T-cell (primary cell): ENCODE results near the gene CXCL16. TPM values are rescaled to one million over a fixed set of nuclear protein-coding genes. Genes with fewer than 3 reads are reported as not detected.

ENCODE experiments used
- ATAC-seq, 4 experiments: fragments of 200-7000 bp in 3 of 4; fragments of 150-1000 bp in 1 of 4; cut with Tn5 transposase; replicated peaks in 1 of 4; 1 replicate in 3 of 4; 2 replicates in 1 of 4; pipeline ENCODE4 v1.10.0; 2021; ENCODE audit warnings: moderate library complexity in 3 of 4, mild to moderate bottlenecking in 2 of 4, moderate number of reproducible peaks in 1 of 4
- CTCF ChIA-PET, 2 donors: fragments of 300-600 bp; sonication (Branson Sonifier 250); formaldehyde crosslinking; loops; one replicate each; lab custom pipeline; 2022; ENCODE audit warnings: antibody characterized with exemption in 2 of 2; lab: Charles Lee
- POLR2A ChIA-PET, 2 donors: fragments of 300-600 bp; sonication (Branson Sonifier 250); formaldehyde crosslinking; loops; one replicate each; lab custom pipeline; 2022; ENCODE audit warnings: antibody characterized with exemption in 2 of 2; lab: Charles Lee
- DNase-seq, 35 experiments: peaks; one replicate each; pipeline versions ENCODE4 v3.0.0 to v3.0.0-alpha.2; 2013 to 2023
- H3K27ac ChIP-seq: one replicate; pipeline ENCODE4 v1.5.1; 2013; ENCODE audit warnings: low read length
- H3K27me3 ChIP-seq, 2 experiments: replicated peaks in 1 of 2; 1 replicate in 1 of 2; 2 replicates in 1 of 2; pipeline versions ENCODE4 v1.6.1 to v1.7.0; 2013; ENCODE audit warnings: low read length in 1 of 2, mixed read lengths in 1 of 2; ENCODE audit not compliant: control insufficient read depth in 2 of 2, insufficient read depth in 2 of 2; ENCODE audit errors: extremely low read depth in 1 of 2
- H3K36me3 ChIP-seq, 2 donors: 1 replicate in 1 of 2; 2 replicates in 1 of 2; pipeline versions ENCODE4 v1.6.1 to v1.7.0; 2013; ENCODE audit warnings: low read length in 1 of 2; ENCODE audit not compliant: control insufficient read depth in 2 of 2, insufficient read depth in 1 of 2; ENCODE audit errors: extremely low read depth in 1 of 2
- H3K4me1 ChIP-seq, 2 experiments: 1 replicate in 1 of 2; 2 replicates in 1 of 2; pipeline versions ENCODE4 v1.6.1 to v1.7.0; 2013; ENCODE audit warnings: low read length in 2 of 2, mixed read lengths in 1 of 2; ENCODE audit not compliant: insufficient read depth in 2 of 2, control insufficient read depth in 1 of 2; ENCODE audit errors: extremely low read depth in 1 of 2
- H3K4me3 ChIP-seq, 2 donors: 1 replicate in 1 of 2; 2 replicates in 1 of 2; pipeline versions ENCODE4 v1.5.1 to v1.7.0; 2013; ENCODE audit warnings: mild to moderate bottlenecking in 2 of 2, low read length in 1 of 2, moderate library complexity in 1 of 2; ENCODE audit not compliant: control insufficient read depth in 1 of 2; ENCODE audit errors: extremely low read depth in 1 of 2
- H3K9me3 ChIP-seq: 2 replicates; pipeline ENCODE4 v1.7.0; 2013
- H3K27ac Mint-ChIP-seq, 2 donors: one replicate each; pipeline ENCODE4 v1.8.0; 2020 to 2021; ENCODE audit warnings: mild to moderate bottlenecking in 2 of 2, mixed read lengths in 2 of 2
- H3K27me3 Mint-ChIP-seq, 2 donors: one replicate each; pipeline ENCODE4 v1.8.0; 2021 to 2022; ENCODE audit warnings: mixed read lengths in 2 of 2
- H3K36me3 Mint-ChIP-seq: one replicate; pipeline ENCODE4 v1.8.0; 2021; ENCODE audit warnings: mixed read lengths
- H3K4me1 Mint-ChIP-seq, 3 donors: one replicate each; pipeline ENCODE4 v1.8.0; 2020 to 2022; ENCODE audit warnings: mixed read lengths in 3 of 3, mild to moderate bottlenecking in 1 of 3
- H3K4me3 Mint-ChIP-seq, 3 donors: one replicate each; pipeline ENCODE4 v1.8.0; 2020 to 2022; ENCODE audit warnings: mild to moderate bottlenecking in 3 of 3, mixed read lengths in 3 of 3, moderate library complexity in 3 of 3
- H3K9me3 Mint-ChIP-seq, 3 donors: one replicate each; pipeline ENCODE4 v1.8.0; 2020 to 2022; ENCODE audit warnings: mixed read lengths in 3 of 3
- WGBS: methylation state at CpG from one replicate; pipeline ENCODE4 v1.1.5; 2013; ENCODE audit warnings: missing lambda C conversion rate; ENCODE audit not compliant: insufficient coverage; 5-methylcytosine and 5-hydroxymethylcytosine counted together
- total RNA-seq, 35 experiments: library from RNA in 6 of 35; stranded (reverse) in 6 of 35; fragments of 120-200 nt in 1 of 35; gene quantifications; one replicate each; pipeline versions ENCODE4 v1.2.1 to v1.2.4 and lab custom pipeline; 2013 to 2026

The CXCL16 gene
- total RNA-seq, 5 donors from 2014 or later (not counting 1 experiment from before 2014, with no cell fraction given), result 2.5 to 11.2 (median 3.1) TPM

- CTCF ChIA-PET, result no interaction called here
These were observed 5.6 kb upstream of the CXCL16 start for GRCh38 chr17:4744999-4745969.

GRCh38 chr17:4743898-4744297 lies 4.2 kb upstream of the CXCL16 start:
- Histone ChIP-seq H3K36me3 (no peaks in the 10 kb centered on the region), H3K4me1 (peaks cover 2 to 39% of the 10 kb centered on the region in 2 experiments), H3K27ac (no peak overlapping the region), H3K27me3 (peaks cover 2 to 67% of the 10 kb centered on the region in 2 experiments), H3K9me3 (no peaks in the 10 kb centered on the region), H3K4me3 (no peak overlapping the region)
- Mint-ChIP-seq H3K27ac (no peak overlapping the region), H3K9me3 (no peaks in the 10 kb centered on the region), H3K27me3 (peaks cover 4 to 18% of the 10 kb centered on the region in 2 donors), H3K4me3 (no peak overlapping the region), H3K36me3 (no peaks in the 10 kb centered on the region), H3K4me1 (peaks cover 19 to 29% (median 27%) of the 10 kb centered on the region in 3 donors)
- no peak for DNase-seq
- ChIA-PET CTCF (interaction anchor here in 1 of 2 donors (0.5 kb wide), 1 partner anchor 976 kb away, joined by 3 read pairs; no protein-coding TSS in a partner anchor), POLR2A (no interaction called here)
- ATAC-seq, result no peak
- WGBS, result no CpG with 5 or more reads among the region's 9 CpGs

More at GRCh38 chr17:4744999-4745969, 5.6 kb upstream of the CXCL16 start:
- Histone ChIP-seq H3K27ac (no peak overlapping the region), H3K9me3 (no peaks in the 10 kb centered on the region), H3K36me3 (no peaks in the 10 kb centered on the region), H3K4me3 (no peak overlapping the region), H3K4me1 (peaks cover 2 to 27% of the 10 kb centered on the region in 2 experiments), H3K27me3 (peaks cover 2 to 61% of the 10 kb centered on the region in 2 experiments)
- Mint-ChIP-seq H3K27me3 (peaks cover 3 to 19% of the 10 kb centered on the region in 2 donors), H3K4me3 (peak overlapping the region in 1 of 3 donors; percentile 19), H3K9me3 (no peaks in the 10 kb centered on the region), H3K27ac (no peak overlapping the region), H3K4me1 (peaks cover 15 to 25% (median 21%) of the 10 kb centered on the region in 3 donors), H3K36me3 (no peaks in the 10 kb centered on the region)
- POLR2A ChIA-PET, result no interaction called here
- ATAC-seq, result no peak
- 32% methylated on average over 17 of the region's 51 CpGs for WGBS
- DNase-seq, result no peak

GRCh38 chr17:4743216-4743615 lies 3.5 kb upstream of the CXCL16 start:
- Histone ChIP-seq H3K9me3 (no peaks in the 10 kb centered on the region), H3K4me1 (peaks cover 2 to 41% of the 10 kb centered on the region in 2 experiments), H3K4me3 (no peak overlapping the region), H3K27me3 (peaks cover 5 to 73% of the 10 kb centered on the region in 2 experiments), H3K36me3 (no peaks in the 10 kb centered on the region), H3K27ac (no peak overlapping the region)
- peaks cover 4 to 19% of the 10 kb centered on the region in 2 donors for H3K27me3 Mint-ChIP-seq
- DNase-seq (no peak), ATAC-seq (no peak)
- ChIA-PET CTCF (no interaction called here), POLR2A (no interaction called here)
- no peaks in the 10 kb centered on the region for H3K36me3 Mint-ChIP-seq
- peaks cover 21 to 29% (median 28%) of the 10 kb centered on the region in 3 donors for H3K4me1 Mint-ChIP-seq
- H3K27ac Mint-ChIP-seq, result no peak overlapping the region
- no peak overlapping the region for H3K4me3 Mint-ChIP-seq
- WGBS, result 60% methylated on average over 1 of the region's 8 CpGs
- H3K9me3 Mint-ChIP-seq, result no peaks in the 10 kb centered on the region

GRCh38 chr17:4742629-4743028 lies 2.9 kb upstream of the CXCL16 start:
- ATAC-seq (no peak), DNase-seq (no peak)
- peaks cover 4 to 19% of the 10 kb centered on the region in 2 donors for H3K27me3 Mint-ChIP-seq
- H3K4me3 Mint-ChIP-seq, result no peak overlapping the region
- no peak overlapping the region for H3K27ac Mint-ChIP-seq
- Histone ChIP-seq H3K27ac (no peak overlapping the region), H3K27me3 (peaks cover 7 to 74% of the 10 kb centered on the region in 2 experiments), H3K36me3 (no peaks in the 10 kb centered on the region), H3K4me3 (no peak overlapping the region), H3K4me1 (peaks cover 2 to 37% of the 10 kb centered on the region in 2 experiments), H3K9me3 (no peaks in the 10 kb centered on the region)
- ChIA-PET CTCF (no interaction called here), POLR2A (no interaction called here)
- no peaks in the 10 kb centered on the region for H3K9me3 Mint-ChIP-seq
- 89% methylated on average over 6 of the region's 10 CpGs for WGBS
- H3K4me1 Mint-ChIP-seq, result peaks cover 16 to 25% (median 23%) of the 10 kb centered on the region in 3 donors
- no peaks in the 10 kb centered on the region for H3K36me3 Mint-ChIP-seq

GRCh38 chr17:4742133-4742532 lies 2.4 kb upstream of the CXCL16 start:
- peak overlapping the region in 1 of 2 donors; percentile 38 for H3K27ac Mint-ChIP-seq
- H3K9me3 Mint-ChIP-seq, result no peaks in the 10 kb centered on the region
- Histone ChIP-seq H3K9me3 (no peaks in the 10 kb centered on the region), H3K36me3 (no peaks in the 10 kb centered on the region), H3K27ac (no peak overlapping the region), H3K4me1 (peaks cover 2 to 32% of the 10 kb centered on the region in 2 experiments), H3K4me3 (no peak overlapping the region), H3K27me3 (peaks cover 7 to 74% of the 10 kb centered on the region in 2 experiments)
- DNase-seq, result no peak
- no peak for ATAC-seq
- peaks cover 14 to 24% (median 22%) of the 10 kb centered on the region in 3 donors for H3K4me1 Mint-ChIP-seq
- no peaks in the 10 kb centered on the region for H3K36me3 Mint-ChIP-seq
- ChIA-PET POLR2A (no interaction called here), CTCF (no interaction called here)
- 85% methylated on average over 9 of the region's 9 CpGs for WGBS
- peaks cover 4 to 19% of the 10 kb centered on the region in 2 donors for H3K27me3 Mint-ChIP-seq
- H3K4me3 Mint-ChIP-seq, result no peak overlapping the region

GRCh38 chr17:4741544-4741943 lies 1.8 kb upstream of the CXCL16 start:
- no peaks in the 10 kb centered on the region for H3K36me3 Mint-ChIP-seq
- POLR2A ChIA-PET, result interaction anchor here (0.7 kb wide), 2 partner anchors 33 to 227 kb away, joined by 6 to 7 read pairs; no protein-coding TSS in a partner anchor
- CTCF ChIA-PET, result no interaction called here

More at GRCh38 chr17:4741544-4741943, 1.8 kb upstream of the CXCL16 start:
- peaks cover 2 to 31% of the 10 kb centered on the region in 2 experiments for H3K4me1 ChIP-seq
- ATAC-seq (no peak), DNase-seq (no peak)
- H3K27me3 ChIP-seq, result peaks cover 7 to 73% of the 10 kb centered on the region in 2 experiments
- Mint-ChIP-seq H3K27me3 (peaks cover 4 to 19% of the 10 kb centered on the region in 2 donors), H3K4me1 (peaks cover 13 to 23% (median 22%) of the 10 kb centered on the region in 3 donors), H3K9me3 (no peaks in the 10 kb centered on the region), H3K27ac (no peak overlapping the region), H3K4me3 (peak overlapping the region; percentile 39 to 62 (median 51))
- H3K9me3 ChIP-seq, result no peaks in the 10 kb centered on the region
- no peaks in the 10 kb centered on the region for H3K36me3 ChIP-seq
- H3K4me3 ChIP-seq, result no peak overlapping the region
- H3K27ac ChIP-seq, result no peak overlapping the region
- WGBS, result 100% methylated on average over 2 of the region's 8 CpGs
